H1 (cell line): Measurements from ENCODE around the gene C9orf50. TPM values are rescaled to one million over a fixed set of nuclear protein-coding genes. Genes with fewer than 3 reads are reported as not detected.

Experiments used
- CHD7 ChIP-seq: fragments of 300-600 bp; sonication (generic); IDR thresholded peaks from 2 replicates; pipeline ENCODE4 v1.7.1; 2012; ENCODE audit warnings: low read length, moderate library complexity, mild to moderate bottlenecking, inconsistent platforms; ENCODE audit not compliant: insufficient replicate concordance
- EGR1 ChIP-seq: IDR thresholded peaks from 2 replicates; pipeline ENCODE4 v1.6.1; 2011; ENCODE audit warnings: low read depth, low read length, borderline replicate concordance
- EP300 ChIP-seq, 2 experiments: IDR thresholded peaks; 1 replicate in 1 of 2; 2 replicates in 1 of 2; pipeline ENCODE4 v1.6.1; 2011 to 2012; ENCODE audit warnings: low read depth in 2 of 2, low read length in 2 of 2, mild to moderate bottlenecking in 2 of 2, borderline replicate concordance in 1 of 2, inconsistent platforms in 1 of 2, moderate library complexity in 1 of 2
- RFX5 ChIP-seq: IDR thresholded peaks from 2 replicates; pipeline ENCODE4 v1.6.1; 2011; ENCODE audit warnings: low read depth, low read length, improper control_type of control experiment, borderline replicate concordance
- TBP ChIP-seq: IDR thresholded peaks from 2 replicates; pipeline ENCODE4 v1.6.1; 2011; ENCODE audit warnings: low read depth, low read length, improper control_type of control experiment
- polyA plus RNA-seq, 7 experiments: library from polyadenylated mRNA; depleted of rRNA in 3 of 7; stranded (reverse) in 5 of 7; unstranded in 2 of 7; fragments of >200 nt in 5 of 7; fragments of 200-250 nt in 2 of 7; gene quantifications; 1 replicate in 5 of 7; 2 replicates in 1 of 7; 4 replicates in 1 of 7; pipeline versions ENCODE4 v1.2.1 to v1.2.3, GENCODE V29; 2011 to 2013; ENCODE audit warnings: missing spikeins in 2 of 7, mixed read lengths in 2 of 7
- total RNA-seq: library from RNA; stranded (reverse); fragmentation: NEBNext Ultra II Directional; extraction: Animal tissue kit (Norgen Biotek cat#: 25700); gene quantifications from 2 replicates; pipeline ENCODE4 v1.2.1, GENCODE V29; 2021
- TF ChIP-seq, protein P1 (sequence below), 3 experiments: IDR thresholded peaks; 1 replicate in 2 of 3; 2 replicates in 1 of 3; pipeline versions ENCODE4 v1.5.1 to v1.6.1; 2011; ENCODE audit warnings: low read length in 3 of 3, mild to moderate bottlenecking in 3 of 3, inconsistent platforms in 2 of 3, low read depth in 1 of 3, moderate library complexity in 1 of 3; ENCODE audit not compliant: insufficient read depth in 1 of 3; ENCODE audit errors: control extremely low read depth in 1 of 3

The C9orf50 gene
- total and polyA plus RNA-seq, 2 of the 8 experiments (the other 6 are each of a cell fraction or from before 2014, with no cell fraction given): not detected

- TF ChIP-seq CHD7 (no peak), TBP (peak; percentile 11; the same call in 1 of the 2 replicates), EGR1 (peak; percentile 85), EP300 (IDR thresholded peaks at IDR 0.05; ENCODE audit: borderline replicate concordance in 1 of 2, low read depth in 2 of 2, low read length in 2 of 2) (no peak), RFX5 (no peak)
- TF ChIP-seq, protein P1, sequence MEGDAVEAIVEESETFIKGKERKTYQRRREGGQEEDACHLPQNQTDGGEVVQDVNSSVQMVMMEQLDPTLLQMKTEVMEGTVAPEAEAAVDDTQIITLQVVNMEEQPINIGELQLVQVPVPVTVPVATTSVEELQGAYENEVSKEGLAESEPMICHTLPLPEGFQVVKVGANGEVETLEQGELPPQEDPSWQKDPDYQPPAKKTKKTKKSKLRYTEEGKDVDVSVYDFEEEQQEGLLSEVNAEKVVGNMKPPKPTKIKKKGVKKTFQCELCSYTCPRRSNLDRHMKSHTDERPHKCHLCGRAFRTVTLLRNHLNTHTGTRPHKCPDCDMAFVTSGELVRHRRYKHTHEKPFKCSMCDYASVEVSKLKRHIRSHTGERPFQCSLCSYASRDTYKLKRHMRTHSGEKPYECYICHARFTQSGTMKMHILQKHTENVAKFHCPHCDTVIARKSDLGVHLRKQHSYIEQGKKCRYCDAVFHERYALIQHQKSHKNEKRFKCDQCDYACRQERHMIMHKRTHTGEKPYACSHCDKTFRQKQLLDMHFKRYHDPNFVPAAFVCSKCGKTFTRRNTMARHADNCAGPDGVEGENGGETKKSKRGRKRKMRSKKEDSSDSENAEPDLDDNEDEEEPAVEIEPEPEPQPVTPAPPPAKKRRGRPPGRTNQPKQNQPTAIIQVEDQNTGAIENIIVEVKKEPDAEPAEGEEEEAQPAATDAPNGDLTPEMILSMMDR (IDR thresholded peaks at IDR 0.05; ENCODE audit: control extremely low read depth in 1 of 3, insufficient read depth in 1 of 3, low read depth in 1 of 3, low read length in 3 of 3): no peak
Observed at GRCh38 chr9:129567842-129568559, 52.9 kb downstream of the C9orf50 start (continued).
